ENCODE results near the gene PIAS1. TPM values are rescaled to one million over a fixed set of nuclear protein-coding genes. Genes with fewer than 3 reads are reported as not detected.
"Not testable (repeated sequence)": the region's sequence is repeated elsewhere in the genome, so short reads cannot be mapped to it uniquely, and the experiment has no call there.

Gene PIAS1
- total RNA-seq, 1 donor from 2014 or later, result 67.8 TPM

- peak; percentile 43 for TF ChIP-seq CTCF (IDR thresholded peaks at IDR 0.05; ENCODE audit: unreplicated experiment)
- H3K9me3 Mint-ChIP-seq (ENCODE audit: unreplicated experiment), result no peaks in the 10 kb centered on the region
- H3K4me1 Mint-ChIP-seq (ENCODE audit: unreplicated experiment), result no peaks in the 10 kb centered on the region
- no peak overlapping the region for H3K4me3 Mint-ChIP-seq (ENCODE audit: unreplicated experiment)
- DNase-seq (ENCODE audit: low spot score), result peak; percentile 41
- H3K27me3 Mint-ChIP-seq (ENCODE audit: unreplicated experiment), result no peaks in the 10 kb centered on the region
- H3K27ac Mint-ChIP-seq (ENCODE audit: unreplicated experiment), result peak overlapping the region; percentile 3
- peaks cover 10% of the 10 kb centered on the region for H3K36me3 Mint-ChIP-seq (ENCODE audit: low read depth, unreplicated experiment)
Observed at GRCh38 chr15:68154923-68155559, 100.9 kb downstream of the PIAS1 start.

GRCh38 chr15:68157074-68157473, 103.0 kb downstream of the PIAS1 start:
- H3K9me3 Mint-ChIP-seq (ENCODE audit: unreplicated experiment), result no peaks in the 10 kb centered on the region
- peaks cover 3% of the 10 kb centered on the region for H3K27me3 Mint-ChIP-seq (ENCODE audit: unreplicated experiment)
- no peaks in the 10 kb centered on the region for H3K4me1 Mint-ChIP-seq (ENCODE audit: unreplicated experiment)
- H3K27ac Mint-ChIP-seq (ENCODE audit: unreplicated experiment), result no peak overlapping the region
- H3K4me3 Mint-ChIP-seq (ENCODE audit: unreplicated experiment), result no peak overlapping the region
- DNase-seq (ENCODE audit: low spot score), result no peak
- no peak for TF ChIP-seq CTCF (IDR thresholded peaks at IDR 0.05; ENCODE audit: unreplicated experiment)
- H3K36me3 Mint-ChIP-seq (ENCODE audit: low read depth, unreplicated experiment), result peaks cover 22% of the 10 kb centered on the region

- Mint-ChIP-seq H3K4me3 (ENCODE audit: unreplicated experiment) (no peak overlapping the region), H3K27me3 (ENCODE audit: unreplicated experiment) (peaks cover 3% of the 10 kb centered on the region), H3K4me1 (ENCODE audit: unreplicated experiment) (no peaks in the 10 kb centered on the region), H3K27ac (ENCODE audit: unreplicated experiment) (no peak overlapping the region), H3K9me3 (ENCODE audit: unreplicated experiment) (no peaks in the 10 kb centered on the region), H3K36me3 (ENCODE audit: low read depth, unreplicated experiment) (peaks cover 14% of the 10 kb centered on the region)
- no peak for TF ChIP-seq CTCF (IDR thresholded peaks at IDR 0.05; ENCODE audit: unreplicated experiment)
- DNase-seq (ENCODE audit: low spot score), result no peak
Observed at GRCh38 chr15:68158046-68158628, 104.0 kb downstream of the PIAS1 start.

GRCh38 chr15:68163191-68163590, 109.1 kb downstream of the PIAS1 start:
- Mint-ChIP-seq H3K27me3 (ENCODE audit: unreplicated experiment) (peaks cover 3% of the 10 kb centered on the region), H3K4me1 (ENCODE audit: unreplicated experiment) (no peaks in the 10 kb centered on the region), H3K9me3 (ENCODE audit: unreplicated experiment) (no peaks in the 10 kb centered on the region), H3K36me3 (ENCODE audit: low read depth, unreplicated experiment) (peaks cover 19% of the 10 kb centered on the region), H3K27ac (ENCODE audit: unreplicated experiment) (no peak overlapping the region), H3K4me3 (ENCODE audit: unreplicated experiment) (no peak overlapping the region)
- no peak for DNase-seq (ENCODE audit: low spot score)
- TF ChIP-seq CTCF (IDR thresholded peaks at IDR 0.05; ENCODE audit: unreplicated experiment), result no peak

- Mint-ChIP-seq H3K4me3 (ENCODE audit: unreplicated experiment) (no peak overlapping the region), H3K9me3 (ENCODE audit: unreplicated experiment) (no peaks in the 10 kb centered on the region), H3K27ac (ENCODE audit: unreplicated experiment) (no peak overlapping the region), H3K36me3 (ENCODE audit: low read depth, unreplicated experiment) (peaks cover 5% of the 10 kb centered on the region), H3K4me1 (ENCODE audit: unreplicated experiment) (no peaks in the 10 kb centered on the region), H3K27me3 (ENCODE audit: unreplicated experiment) (no peaks in the 10 kb centered on the region)
- DNase-seq (ENCODE audit: low spot score), result no peak
- no peak for TF ChIP-seq CTCF (IDR thresholded peaks at IDR 0.05; ENCODE audit: unreplicated experiment)
Observed at GRCh38 chr15:68166847-68167246, 112.7 kb downstream of the PIAS1 start.

GRCh38 chr15:68172037-68172436, 117.9 kb downstream of the PIAS1 start:
- DNase-seq (ENCODE audit: low spot score); H3K9me3 Mint-ChIP-seq (ENCODE audit: unreplicated experiment); H3K27me3 Mint-ChIP-seq (ENCODE audit: unreplicated experiment); H3K4me1 Mint-ChIP-seq (ENCODE audit: unreplicated experiment); H3K36me3 Mint-ChIP-seq (ENCODE audit: low read depth, unreplicated experiment); H3K4me3 Mint-ChIP-seq (ENCODE audit: unreplicated experiment); H3K27ac Mint-ChIP-seq (ENCODE audit: unreplicated experiment): not testable (repeated sequence)
